ENCODE data around the gene PTMS. TPM values are rescaled to one million over a fixed set of nuclear protein-coding genes. Genes with fewer than 3 reads are reported as not detected.

The PTMS gene
- total RNA-seq, 4 donors from 2014 or later: 105 to 853 (median 140) TPM

- Histone ChIP-seq H3K27me3 (no peaks in the 10 kb centered on the region), H3K4me3 (peak within 1 kb of the TSS; percentile 82 to 84), H3K36me3 (no peaks in the 10 kb centered on the region), H3K27ac (peak within 1 kb of the TSS; percentile 97 to 100), H3K9me3 (no peaks in the 10 kb centered on the region), H3K4me1 (peaks cover 4 to 7% of the 10 kb centered on the region in 2 donors)
- intact Hi-C loops (cut with DNase I; ENCODE audit: low total_unique reads): loop anchor here (10.0 kb wide), 1 partner anchor 72 kb away; the partner anchor contains the start of genes GPR162 and P3H3
- peak; percentile 99 for DNase-seq
- TF ChIP-seq POLR2A (IDR thresholded peaks at IDR 0.05) (peak; percentile 98 to 99), CTCF (IDR thresholded peaks at IDR 0.05) (peak in 3 of 4 experiments; percentile 34 to 95 (median 91))
Observed at GRCh38 chr12:6752921-6753771, 13.0 kb upstream of the PTMS start, which contains the start of gene MLF2. MLF2 (minus strand) TSS chr12:6753141; CDS start chr12:6752334, 807 bp downstream.

- Histone ChIP-seq H3K4me1 (peaks cover 4 to 7% of the 10 kb centered on the region in 2 donors), H3K36me3 (no peaks in the 10 kb centered on the region), H3K27ac (peak overlapping the region; percentile 97 to 100), H3K9me3 (no peaks in the 10 kb centered on the region), H3K4me3 (peak overlapping the region in 1 of 2 donors; percentile 84), H3K27me3 (no peaks in the 10 kb centered on the region)
- intact Hi-C loops (cut with DNase I; ENCODE audit: low total_unique reads): loop anchor here (10.0 kb wide), 1 partner anchor 71 kb away; the partner anchor contains the start of genes GPR162 and P3H3
- TF ChIP-seq CTCF (IDR thresholded peaks at IDR 0.05): peak in 2 of 4 experiments; percentile 98 to 99
- no peak for TF ChIP-seq POLR2A (IDR thresholded peaks at IDR 0.05)
- DNase-seq: no peak
Observed at GRCh38 chr12:6753772-6754356, 12.3 kb upstream of the PTMS start.

GRCh38 chr12:6754411-6754810 lies 11.8 kb upstream of the PTMS start:
- Histone ChIP-seq H3K36me3 (no peaks in the 10 kb centered on the region), H3K27ac (peak overlapping the region; percentile 97 to 100), H3K4me3 (no peak overlapping the region), H3K4me1 (peaks cover 4 to 7% of the 10 kb centered on the region in 2 donors), H3K9me3 (no peaks in the 10 kb centered on the region), H3K27me3 (no peaks in the 10 kb centered on the region)
- DNase-seq: no peak
- intact Hi-C loops (cut with DNase I; ENCODE audit: low total_unique reads): loop anchor here (10.0 kb wide), 1 partner anchor 70 kb away; the partner anchor contains the start of genes GPR162 and P3H3
- TF ChIP-seq POLR2A (IDR thresholded peaks at IDR 0.05): no peak
- no peak for TF ChIP-seq CTCF (IDR thresholded peaks at IDR 0.05)

- DNase-seq: no peak
- TF ChIP-seq POLR2A (IDR thresholded peaks at IDR 0.05): no peak
- intact Hi-C loops (cut with DNase I; ENCODE audit: low total_unique reads): loop anchor here (10.0 kb wide), 1 partner anchor 68 kb away; the partner anchor contains the start of genes GPR162 and P3H3
- Histone ChIP-seq H3K9me3 (no peaks in the 10 kb centered on the region), H3K4me3 (no peak overlapping the region), H3K36me3 (no peaks in the 10 kb centered on the region), H3K27me3 (no peaks in the 10 kb centered on the region), H3K4me1 (peaks cover under 1 to 7% of the 10 kb centered on the region in 2 donors), H3K27ac (no peak overlapping the region)
Observed at GRCh38 chr12:6757028-6757690, 9.0 kb upstream of the PTMS start.

GRCh38 chr12:6758506-6759095 lies 7.6 kb upstream of the PTMS start:
- Histone ChIP-seq H3K27me3 (no peaks in the 10 kb centered on the region), H3K9me3 (no peaks in the 10 kb centered on the region), H3K27ac (no peak overlapping the region), H3K4me1 (peaks cover 0 to 7% of the 10 kb centered on the region in 2 donors), H3K4me3 (no peak overlapping the region), H3K36me3 (no peaks in the 10 kb centered on the region)
- no peak for DNase-seq
- intact Hi-C loops (cut with DNase I; ENCODE audit: low total_unique reads): loop anchor here (10.0 kb wide), 1 partner anchor 66 kb away; the partner anchor contains the start of genes GPR162 and P3H3
- TF ChIP-seq POLR2A (IDR thresholded peaks at IDR 0.05) (no peak), CTCF (IDR thresholded peaks at IDR 0.05) (no peak)
